ENCODE data around the gene IFT80. TPM values are rescaled to one million over a fixed set of nuclear protein-coding genes. Genes with fewer than 3 reads are reported as not detected.
A peak's percentile ranks its signal among the peaks of the same experiment; 100 is the strongest.

The IFT80 gene
- total and polyA plus RNA-seq, 2 of the 4 experiments (the other 2 are of a cell fraction) = 15.2 to 16.8 TPM

DNA sequence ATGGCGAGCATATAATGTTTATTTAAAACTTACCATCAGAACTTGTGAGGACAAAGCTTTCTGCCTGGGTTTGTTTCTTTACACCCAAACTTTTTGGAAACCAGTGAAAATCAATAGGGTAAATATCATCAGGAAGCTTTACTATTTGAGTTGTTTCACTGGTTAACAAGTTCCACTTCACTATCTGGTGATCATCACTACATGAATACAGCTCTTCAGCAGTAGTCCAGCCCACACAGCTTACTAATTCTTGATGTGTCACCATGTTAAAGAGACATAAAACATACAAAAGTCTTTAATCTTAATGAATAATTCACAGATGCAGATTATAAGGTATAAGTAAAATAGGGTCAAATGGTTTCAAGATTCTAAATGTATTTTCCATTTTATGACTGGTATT lies 17.6 kb downstream of the IFT80 start:
- H3K9me1 ChIP-seq (ENCODE audit: insufficient read depth, low read length) = peaks cover 4% of the 10 kb centered on the region; the same call in 1 of the 2 replicates
- H3K79me1 ChIP-seq (ENCODE audit: low read depth in 1 of 2, low read length in 2 of 2) = peaks cover 11 to 14% of the 10 kb centered on the region in 2 experiments; a peak in 3 of 4 replicates
- no peak overlapping the region for H3K18ac ChIP-seq (ENCODE audit: low read depth, low read length)
- TF ChIP-seq MAZ (IDR thresholded peaks at IDR 0.05; ENCODE audit: borderline replicate concordance, low read depth, low read length) (no peak), MXI1 (IDR thresholded peaks at IDR 0.05; ENCODE audit: borderline replicate concordance, low read depth, low read length) (no peak), RAD21 (IDR thresholded peaks at IDR 0.05; ENCODE audit: low read length) (no peak), CEBPB (IDR thresholded peaks at IDR 0.05; ENCODE audit: low read depth, low read length) (no peak), FOS (IDR thresholded peaks at IDR 0.05; ENCODE audit: low read depth, low read length) (no peak), POLR2A (IDR thresholded peaks at IDR 0.05; ENCODE audit: low read depth, low read length) (no peak), RCOR1 (IDR thresholded peaks at IDR 0.05; ENCODE audit: insufficient replicate concordance, low read length) (no peak), SMC3 (IDR thresholded peaks at IDR 0.05; ENCODE audit: low read depth, low read length) (no peak), BHLHE40 (IDR thresholded peaks at IDR 0.05; ENCODE audit: low read depth, low read length) (no peak), CHD1 (IDR thresholded peaks at IDR 0.05; ENCODE audit: low read depth, low read length) (no peak), RFX5 (IDR thresholded peaks at IDR 0.05; ENCODE audit: low read depth, low read length) (no peak)
- TF ChIP-seq, protein P1, sequence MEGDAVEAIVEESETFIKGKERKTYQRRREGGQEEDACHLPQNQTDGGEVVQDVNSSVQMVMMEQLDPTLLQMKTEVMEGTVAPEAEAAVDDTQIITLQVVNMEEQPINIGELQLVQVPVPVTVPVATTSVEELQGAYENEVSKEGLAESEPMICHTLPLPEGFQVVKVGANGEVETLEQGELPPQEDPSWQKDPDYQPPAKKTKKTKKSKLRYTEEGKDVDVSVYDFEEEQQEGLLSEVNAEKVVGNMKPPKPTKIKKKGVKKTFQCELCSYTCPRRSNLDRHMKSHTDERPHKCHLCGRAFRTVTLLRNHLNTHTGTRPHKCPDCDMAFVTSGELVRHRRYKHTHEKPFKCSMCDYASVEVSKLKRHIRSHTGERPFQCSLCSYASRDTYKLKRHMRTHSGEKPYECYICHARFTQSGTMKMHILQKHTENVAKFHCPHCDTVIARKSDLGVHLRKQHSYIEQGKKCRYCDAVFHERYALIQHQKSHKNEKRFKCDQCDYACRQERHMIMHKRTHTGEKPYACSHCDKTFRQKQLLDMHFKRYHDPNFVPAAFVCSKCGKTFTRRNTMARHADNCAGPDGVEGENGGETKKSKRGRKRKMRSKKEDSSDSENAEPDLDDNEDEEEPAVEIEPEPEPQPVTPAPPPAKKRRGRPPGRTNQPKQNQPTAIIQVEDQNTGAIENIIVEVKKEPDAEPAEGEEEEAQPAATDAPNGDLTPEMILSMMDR (conservative IDR thresholded peaks at IDR 0.05; ENCODE audit: low read depth, low read length) = no peak
- TF ChIP-seq, protein P2, sequence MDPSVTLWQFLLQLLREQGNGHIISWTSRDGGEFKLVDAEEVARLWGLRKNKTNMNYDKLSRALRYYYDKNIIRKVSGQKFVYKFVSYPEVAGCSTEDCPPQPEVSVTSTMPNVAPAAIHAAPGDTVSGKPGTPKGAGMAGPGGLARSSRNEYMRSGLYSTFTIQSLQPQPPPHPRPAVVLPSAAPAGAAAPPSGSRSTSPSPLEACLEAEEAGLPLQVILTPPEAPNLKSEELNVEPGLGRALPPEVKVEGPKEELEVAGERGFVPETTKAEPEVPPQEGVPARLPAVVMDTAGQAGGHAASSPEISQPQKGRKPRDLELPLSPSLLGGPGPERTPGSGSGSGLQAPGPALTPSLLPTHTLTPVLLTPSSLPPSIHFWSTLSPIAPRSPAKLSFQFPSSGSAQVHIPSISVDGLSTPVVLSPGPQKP (IDR thresholded peaks at IDR 0.05; ENCODE audit: borderline replicate concordance, low read depth, low read length) = no peak
- no peaks in the 10 kb centered on the region for H3K4me1 ChIP-seq (ENCODE audit: control insufficient read depth, insufficient read depth, low read length)
- no peak overlapping the region for H3K56ac ChIP-seq (ENCODE audit: extremely low read depth, insufficient read depth, low read length)
- H2BK15ac ChIP-seq (ENCODE audit: low read depth, low read length) = no peak overlapping the region
- no peak overlapping the region for H3K4me2 ChIP-seq (ENCODE audit: low read depth, low read length)
- no peak overlapping the region for H4K5ac ChIP-seq (ENCODE audit: low read depth, low read length)
- BruUV-seq (replicated peaks) = no TSS peak
- no peak overlapping the region for H2BK20ac ChIP-seq (ENCODE audit: low read depth, low read length)
- ChIA-PET CTCF (interaction anchor here (1.5 kb wide), 1 partner anchor 9 kb away, joined by 3 read pairs; no protein-coding TSS in a partner anchor), POLR2A (ENCODE audit: unreplicated experiment) (no interaction called here)
- no peak overlapping the region for H2AK9ac ChIP-seq (replicated peaks; ENCODE audit: low read depth, low read length, poor library complexity)
- H3K14ac ChIP-seq (replicated peaks; ENCODE audit: low read depth, low read length) = no peak overlapping the region
- dilution Hi-C loops (cut with HindIII; ENCODE audit: low sequenced_read_pairs, unreplicated experiment) = no loop called here
- ATAC-seq (ENCODE audit: low read depth) = peak; percentile 69
- no peak overlapping the region for H3K27ac ChIP-seq (ENCODE audit: insufficient read depth, low read length)
- in situ Hi-C loops (cut with MboI; ENCODE audit: low sequenced_read_pairs) = no loop called here
- H4K91ac ChIP-seq (ENCODE audit: insufficient read depth, low read depth, low read length) = no peak overlapping the region
- H3K27me3 ChIP-seq (ENCODE audit: control insufficient read depth, insufficient read depth, low read length) = no peaks in the 10 kb centered on the region
- H2AK5ac ChIP-seq (ENCODE audit: low read depth, low read length) = no peak overlapping the region
- DNase-seq = peak; percentile 66
- H3K9me3 ChIP-seq (ENCODE audit: control insufficient read depth, insufficient read depth, low read length) = no peaks in the 10 kb centered on the region
- no peak overlapping the region for H2BK120ac ChIP-seq (ENCODE audit: low read depth, low read length)
- WGBS, 2 experiments (ENCODE audit: extremely low coverage in 2 of 2, insufficient read length in 1 of 2) = no CpG with 5 or more reads among the region's 1 CpG
- intact Hi-C loops (cut with micrococcal nuclease) = no loop called here
- H3K23ac ChIP-seq (ENCODE audit: low read depth, low read length) = no peak overlapping the region
- H4K8ac ChIP-seq (ENCODE audit: low read depth in 2 of 2, low read length in 2 of 2) = no peak overlapping the region
- no peak overlapping the region for H2BK5ac ChIP-seq (ENCODE audit: low read depth, low read length, poor library complexity, severe bottlenecking)
- H4K20me1 ChIP-seq (ENCODE audit: insufficient read depth, low read length) = no peaks in the 10 kb centered on the region
- H3K36me3 ChIP-seq (ENCODE audit: control insufficient read depth, insufficient read depth, low read length) = peaks cover 5% of the 10 kb centered on the region
- H2AFZ ChIP-seq (replicated peaks; ENCODE audit: low read length, poor library complexity) = no peak overlapping the region
- H3K4ac ChIP-seq (ENCODE audit: low read depth, low read length) = no peak overlapping the region
- H3K4me3 ChIP-seq (ENCODE audit: insufficient read depth, low read depth, low read length) = no peak overlapping the region
- no peak overlapping the region for H3K9ac ChIP-seq (ENCODE audit: low read depth, low read length)
